GM18520 (cell line): ENCODE results near the gene SEMA3B.
A peak's percentile ranks its signal among the peaks of the same experiment; 100 is the strongest.
"Not testable (repeated sequence)": the region's sequence is repeated elsewhere in the genome, so short reads cannot be mapped to it uniquely, and the experiment has no call there.

ENCODE experiments used
- ATAC-seq: cut with Tn5 transposase; IDR thresholded peaks from one replicate; pipeline ENCODE4 v1.9.1; 2021; ENCODE audit not compliant: unreplicated experiment

Gene SEMA3B

GRCh38 chr3:50258029-50258680, 10.8 kb upstream of the SEMA3B start:
- ATAC-seq, result no peak

DNA sequence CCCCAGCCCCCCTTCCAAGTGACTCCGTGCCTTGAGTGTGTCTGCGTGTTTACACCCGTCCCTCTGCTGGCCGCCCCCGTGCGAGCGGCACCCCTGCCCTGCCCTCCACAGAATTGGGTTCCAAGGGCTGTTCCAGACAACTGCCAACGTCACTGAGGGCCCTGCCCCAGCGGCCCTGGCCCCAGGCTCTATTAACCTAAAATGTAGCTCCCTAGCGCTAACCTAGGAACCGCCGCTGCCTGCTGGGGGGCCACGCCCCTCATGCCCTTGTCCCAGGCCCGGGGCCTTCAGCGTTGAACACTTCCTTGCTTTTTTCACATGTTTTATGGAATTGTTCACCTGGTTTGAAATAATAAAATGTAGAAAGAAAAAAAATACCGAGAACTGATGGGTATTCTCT, 10.0 kb upstream of the SEMA3B start:
- no peak for ATAC-seq

DNA sequence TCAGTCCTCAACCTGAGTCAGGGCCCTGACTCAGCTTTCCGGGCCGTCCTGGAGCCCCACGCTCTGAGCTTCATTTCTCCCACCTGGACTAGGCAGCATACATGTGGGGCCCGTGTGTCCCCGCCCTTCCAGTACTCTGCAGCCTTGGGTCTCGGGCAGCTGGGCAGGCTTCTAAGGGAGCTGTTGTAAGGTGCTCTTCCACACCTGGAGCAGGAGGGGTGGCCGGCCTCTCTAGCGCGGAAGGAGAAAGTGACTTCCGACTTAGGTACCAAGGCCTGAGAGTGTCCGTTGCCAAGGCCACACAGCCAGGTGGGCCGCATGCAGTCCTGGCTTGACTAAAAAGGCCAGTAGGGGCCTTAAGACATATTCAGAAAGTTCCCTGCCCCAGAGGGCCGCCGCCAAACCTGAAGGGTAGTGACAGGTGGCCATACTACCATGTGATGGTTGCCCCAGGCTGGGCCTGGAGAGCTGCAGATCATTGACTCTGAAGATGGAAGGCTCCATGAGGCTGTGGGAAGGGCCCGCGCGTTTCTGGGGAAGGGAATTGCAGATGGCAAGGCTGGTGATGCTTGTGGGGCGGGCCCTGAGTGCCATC, 9.4 kb upstream of the SEMA3B start:
- ATAC-seq, result no peak

GRCh38 chr3:50260027-50260941, 8.7 kb upstream of the SEMA3B start:
- ATAC-seq, result peak; percentile 82

GRCh38 chr3:50260942-50261441, 8.0 kb upstream of the SEMA3B start:
- ATAC-seq, result no peak

- ATAC-seq, result no peak
Observed at GRCh38 chr3:50261505-50261904, 7.4 kb upstream of the SEMA3B start.

- not testable (repeated sequence) for ATAC-seq
Observed at GRCh38 chr3:50262200-50262599, 6.7 kb upstream of the SEMA3B start.

GRCh38 chr3:50262778-50263177, 6.2 kb upstream of the SEMA3B start:
- no peak for ATAC-seq

- no peak for ATAC-seq
Observed at GRCh38 chr3:50263478-50264382, 5.2 kb upstream of the SEMA3B start.

DNA sequence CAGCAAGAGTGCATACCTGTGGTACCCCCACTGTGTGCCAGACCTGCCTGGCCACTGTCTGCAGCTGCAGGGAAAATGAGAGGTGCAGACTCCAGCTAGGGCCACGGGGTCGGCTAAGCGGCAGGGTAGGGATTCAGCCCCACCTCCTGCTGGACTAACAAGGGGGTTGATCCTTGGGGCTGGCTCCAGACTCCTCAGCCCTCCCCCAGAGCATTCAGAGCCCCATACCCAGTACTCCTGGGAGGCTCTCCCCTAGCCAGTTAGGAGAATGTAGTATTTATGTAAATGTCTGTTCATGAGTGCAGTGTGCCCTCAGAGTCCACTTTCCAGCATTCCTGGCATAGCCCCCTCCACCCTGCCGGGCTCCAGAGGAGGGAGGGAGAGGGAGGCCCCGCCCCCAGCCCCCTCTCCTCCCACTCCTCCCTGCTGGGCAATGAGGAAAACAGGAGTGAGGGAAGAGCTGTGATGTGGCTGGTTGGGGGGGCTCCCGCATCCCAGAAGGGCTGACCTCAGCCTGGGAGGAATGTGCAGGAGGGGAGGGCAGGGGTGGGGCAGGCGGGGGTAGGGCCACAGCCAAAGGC, 4.5 kb upstream of the SEMA3B start:
- no peak for ATAC-seq

GRCh38 chr3:50264964-50265485, 3.9 kb upstream of the SEMA3B start:
- ATAC-seq, result no peak

DNA sequence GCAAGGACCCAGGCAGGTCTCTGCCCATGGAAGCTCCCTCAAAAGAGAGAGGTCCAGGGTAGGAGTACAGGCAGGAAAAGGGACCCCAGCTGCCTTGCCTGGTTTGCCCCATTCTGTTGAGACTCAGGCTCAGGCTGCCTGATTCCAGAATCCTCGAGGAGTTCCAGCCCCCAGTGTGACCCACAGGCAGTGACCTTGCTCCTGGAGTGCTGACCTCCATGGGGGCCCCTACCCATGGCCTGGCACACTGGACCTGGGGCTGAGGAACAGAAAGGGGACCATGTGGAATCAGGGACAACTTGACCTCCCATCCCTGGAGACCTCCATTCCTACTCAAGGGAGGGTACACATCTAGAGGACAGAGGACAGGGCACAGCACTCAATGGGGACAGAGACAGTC, 3.4 kb upstream of the SEMA3B start:
- ATAC-seq, result no peak

GRCh38 chr3:50266017-50266416, 2.9 kb upstream of the SEMA3B start:
- no peak for ATAC-seq

GRCh38 chr3:50266836-50267235, 2.1 kb upstream of the SEMA3B start:
- ATAC-seq, result no peak

GRCh38 chr3:50267280-50267913, 1.6 kb upstream of the SEMA3B start:
- ATAC-seq, result no peak

- no peak for ATAC-seq
Observed at GRCh38 chr3:50268276-50268675, 671 bp upstream of the SEMA3B start.

DNA sequence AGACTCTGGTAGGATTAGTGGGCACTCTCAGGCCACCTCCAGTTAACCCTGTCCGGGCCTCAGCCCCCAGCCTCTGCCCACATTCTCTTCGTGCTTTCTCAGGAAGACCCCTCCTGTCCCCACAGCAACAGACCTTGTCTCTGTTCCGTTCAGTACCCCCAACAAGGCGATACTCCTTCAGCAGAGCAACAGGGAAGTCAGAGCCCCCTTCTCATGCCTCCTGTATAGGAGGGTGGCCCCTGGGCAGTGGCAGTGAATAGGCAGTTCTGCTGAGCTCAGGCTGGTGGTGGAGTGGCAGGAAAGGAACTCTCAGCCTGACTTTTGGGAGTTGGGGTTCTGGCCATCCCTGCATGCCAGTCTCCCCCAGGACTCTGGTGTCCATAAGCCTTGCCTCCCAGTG, 513 bp downstream of the SEMA3B start:
- ATAC-seq, result no peak

GRCh38 chr3:50269977-50270413, 1.0 kb downstream of the SEMA3B start:
- ATAC-seq, result no peak

DNA sequence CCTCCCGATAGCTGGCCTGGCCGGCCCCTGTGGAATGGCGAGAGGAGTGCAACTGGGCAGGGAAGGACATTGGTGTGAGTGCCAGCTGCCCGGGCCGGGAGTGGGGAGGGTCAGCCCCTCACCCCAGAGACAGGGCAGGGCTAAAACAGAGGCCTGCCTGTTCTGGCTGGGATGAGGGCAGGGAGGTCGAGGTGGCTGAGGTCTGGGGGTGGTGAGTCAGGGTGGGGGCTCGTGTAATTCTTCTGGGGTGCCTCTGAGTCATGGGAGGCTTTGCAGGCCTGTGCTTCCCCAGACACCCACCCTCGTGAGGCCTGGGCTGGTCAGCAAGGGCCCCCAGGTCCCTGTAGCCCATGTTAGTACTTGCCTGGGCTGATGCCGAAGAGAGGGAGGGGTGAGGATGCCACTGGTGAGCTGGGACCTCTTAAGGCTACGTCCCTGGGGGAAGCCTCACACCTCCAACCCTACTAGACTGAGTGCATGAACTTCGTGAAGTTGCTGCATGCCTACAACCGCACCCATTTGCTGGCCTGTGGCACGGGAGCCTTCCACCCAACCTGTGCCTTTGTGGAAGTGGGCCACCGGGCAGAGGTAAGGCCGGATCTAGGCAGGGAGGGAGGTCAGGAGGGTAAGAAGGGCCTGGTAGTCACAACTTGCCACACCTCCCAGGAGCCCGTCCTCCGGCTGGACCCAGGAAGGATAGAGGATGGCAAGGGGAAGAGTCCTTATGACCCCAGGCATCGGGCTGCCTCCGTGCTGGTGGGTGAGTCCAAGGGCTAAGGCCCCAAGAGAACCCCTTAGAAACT, 1.7 kb downstream of the SEMA3B start:
- ATAC-seq, result no peak
